SK-N-MC (cell line): ENCODE data around the gene COL6A3.

Experiments used
- EZH2 ChIP-seq: fragments of 200-600 bp; sonication (generic); IDR thresholded peaks from one replicate; pipeline ENCODE4 v1.6.1; 2017; ENCODE audit warnings: antibody characterized with exemption
- POLR2AphosphoS5 ChIP-seq: IDR thresholded peaks from 2 replicates; pipeline ENCODE4 v1.6.1; 2012; ENCODE audit warnings: mild to moderate bottlenecking, low read depth, low read length, borderline replicate concordance

- no peak for TF ChIP-seq EZH2
- TF ChIP-seq POLR2AphosphoS5 = no peak
These were observed 72.1 kb downstream of the COL6A3 start for GRCh38 chr2:237341872-237342271.
